GM12878 (cell line): ENCODE results near the gene NLN. TPM values are rescaled to one million over a fixed set of nuclear protein-coding genes. Genes with fewer than 3 reads are reported as not detected.

ENCODE experiments used
- ATAC-seq: fragments of 200-7000 bp; cut with Tn5 transposase; 3 replicates; pipeline ENCODE4 v1.9.1; 2020; ENCODE audit warnings: mild to moderate bottlenecking, moderate library complexity
- BruUV-seq: library from RNA; stranded (reverse); fragments of 400-500 nt; replicated peaks from 2 replicates; lab custom pipeline; 2021; lab: Mats Ljungman, UMichigan
- CTCF ChIA-PET: fragments of 300-600 bp; sonication (Branson Sonifier 250); formaldehyde crosslinking; extraction: SDS; loops from one replicate; lab custom pipeline; 2021; ENCODE audit warnings: inconsistent platforms; lab: Yijun Ruan, JAX
- POLR2A ChIA-PET: fragments of 350-600 bp; formaldehyde crosslinking; extraction: SDS; loops from one replicate; lab custom pipeline; 2021; ENCODE audit warnings: inconsistent platforms; lab: Charles Lee
- RAD21 ChIA-PET: fragments of 300-600 bp; sonication (Branson Sonifier 250); formaldehyde crosslinking; loops from one replicate; lab custom pipeline; 2023; ENCODE audit warnings: antibody characterized with exemption; ENCODE audit not compliant: unreplicated experiment; lab: Charles Lee
- SMC1A ChIA-PET: fragments of 300-600 bp; sonication (Branson Sonifier 250); formaldehyde crosslinking; loops from one replicate; lab custom pipeline; 2023; ENCODE audit not compliant: unreplicated experiment, uncharacterized antibody; lab: Charles Lee
- DNase-seq: peaks from one replicate; pipeline ENCODE4 v3.0.0-alpha.2; 2011; ENCODE audit warnings: low read depth, low spot score
- FAIRE-seq: peaks from 3 replicates; lab custom pipeline; 2011; peaks lifted over from hg19 to GRCh38; lab: Jason Lieb, UNC
- H2AFZ ChIP-seq: 2 replicates; pipeline ENCODE4 v1.6.0; 2011; ENCODE audit warnings: low read depth, low read length, control low read depth; ENCODE audit not compliant: control insufficient read depth
- H3K27ac ChIP-seq: 2 replicates; pipeline ENCODE4 v1.5.1; 2011; ENCODE audit warnings: control low read depth; ENCODE audit not compliant: control insufficient read depth, insufficient read depth
- H3K27me3 ChIP-seq, 2 experiments: replicated peaks in 1 of 2; 2 replicates each; pipeline versions ENCODE4 v1.6.0 to v1.6.1; 2011; ENCODE audit warnings: low read length in 1 of 2; ENCODE audit not compliant: control insufficient read depth in 2 of 2, insufficient read depth in 2 of 2
- H3K36me3 ChIP-seq, 2 experiments: 2 replicates each; pipeline ENCODE4 v1.5.1; 2011; ENCODE audit warnings: low read length in 1 of 2; ENCODE audit not compliant: control insufficient read depth in 2 of 2, insufficient read depth in 2 of 2
- H3K4me1 ChIP-seq: 2 replicates; pipeline ENCODE4 v1.6.1; 2011; ENCODE audit warnings: mild to moderate bottlenecking, low read length, moderate library complexity, mixed read lengths; ENCODE audit not compliant: control insufficient read depth, insufficient read depth
- H3K4me2 ChIP-seq: 2 replicates; pipeline ENCODE4 v1.6.0; 2011; ENCODE audit warnings: control low read depth; ENCODE audit not compliant: control insufficient read depth, insufficient read depth
- H3K4me3 ChIP-seq: fragments of 200-600 bp; sonication (generic); 2 replicates; pipeline ENCODE4 v1.5.1; 2016
- H3K79me2 ChIP-seq: 2 replicates; pipeline ENCODE4 v1.6.0; 2011; ENCODE audit warnings: low read length; ENCODE audit not compliant: control insufficient read depth, insufficient read depth
- H3K9ac ChIP-seq: 2 replicates; pipeline ENCODE4 v1.8.0; 2011; ENCODE audit warnings: low read length, control low read depth, mixed read lengths; ENCODE audit not compliant: control insufficient read depth, insufficient read depth
- H3K9me3 ChIP-seq: replicated peaks from 3 replicates; pipeline ENCODE4 v1.5.1; 2011; ENCODE audit warnings: mild to moderate bottlenecking, low read length; ENCODE audit not compliant: control insufficient read depth, insufficient read depth
- H4K20me1 ChIP-seq: 2 replicates; pipeline ENCODE4 v1.6.0; 2011; ENCODE audit not compliant: control insufficient read depth, insufficient read depth
- BCL11A ChIP-seq: IDR thresholded peaks from 2 replicates; pipeline ENCODE4 v1.6.1; 2011; ENCODE audit warnings: low read depth, low read length
- CEBPZ ChIP-seq: fragments of 150-350 bp; IDR thresholded peaks from 2 replicates; pipeline ENCODE4 v1.6.1; 2016; ENCODE audit warnings: low read depth, low read length
- ETV6 ChIP-seq, 2 experiments: fragments of 450-650 bp in 1 of 2; IDR thresholded peaks in 1 of 2; conservative IDR thresholded peaks in 1 of 2; 2 replicates each; pipeline ENCODE4 v1.6.1; 2014; ENCODE audit warnings: antibody characterized with exemption in 1 of 2, borderline replicate concordance in 1 of 2, low read depth in 1 of 2, mild to moderate bottlenecking in 1 of 2, moderate library complexity in 1 of 2
- NBN ChIP-seq: fragments of 450-650 bp; IDR thresholded peaks from 2 replicates; pipeline ENCODE4 v1.6.1; 2016
- NR2C2 ChIP-seq: IDR thresholded peaks from 2 replicates; pipeline ENCODE4 v1.6.1; 2011; ENCODE audit warnings: borderline replicate concordance, low read depth; ENCODE audit not compliant: control insufficient read depth, insufficient read length
- PML ChIP-seq: IDR thresholded peaks from 2 replicates; pipeline ENCODE4 v1.6.1; 2012; ENCODE audit warnings: low read length, inconsistent platforms
- SMAD5 ChIP-seq: IDR thresholded peaks from 2 replicates; pipeline ENCODE4 v1.6.1; 2016; ENCODE audit warnings: antibody characterized with exemption, low read depth
- SMARCA5 ChIP-seq: fragments of 450-650 bp; IDR thresholded peaks from 2 replicates; pipeline ENCODE4 v1.6.1; 2017; ENCODE audit warnings: mild to moderate bottlenecking
- SUZ12 ChIP-seq: fragments of 200-600 bp; sonication (generic); IDR thresholded peaks from one replicate; pipeline ENCODE4 v1.6.1; 2018; ENCODE audit warnings: antibody characterized with exemption, mild to moderate bottlenecking; ENCODE audit not compliant: unreplicated experiment
- WGBS: methylation state at CpG from one replicate; pipeline ENCODE4 v1.1.6; 2016; ENCODE audit warnings: low lambda C conversion rate; ENCODE audit not compliant: insufficient replicate concordance, insufficient coverage; ENCODE audit errors: missing lambda C conversion rate; 5-methylcytosine and 5-hydroxymethylcytosine counted together
- in situ Hi-C: fragments of 300-500 bp; cut with MboI; formaldehyde crosslinking; loops from 9 replicates; pipeline ENCODE4 v1.14.3; 2018; ENCODE audit warnings: mixed read lengths
- intact Hi-C: fragments of 100-400 bp; cut with micrococcal nuclease; formaldehyde crosslinking; loops from one replicate; pipeline ENCODE4 v1.14.2; 2022; ENCODE audit not compliant: unreplicated experiment
- polyA plus RNA-seq, 11 experiments: library from polyadenylated mRNA; depleted of rRNA in 4 of 11; unstranded in 6 of 11; stranded (reverse) in 5 of 11; fragments of >200 nt; fragmentation: Nextera tagmentation in 4 of 11; fragmentation: Illumina TruSeq in 1 of 11; extraction: Ambion mirVana in 4 of 11; extraction: Trizol in 1 of 11; gene quantifications; 1 replicate in 1 of 11; 2 replicates in 10 of 11; pipeline versions ENCODE4 v1.2.1 to v1.2.3, GENCODE V29; 2011 to 2016; ENCODE audit warnings: inconsistent platforms in 2 of 11, missing spikeins in 2 of 11, low read depth in 1 of 11
- total RNA-seq, 4 experiments: library from RNA; depleted of rRNA in 3 of 4; stranded (reverse); fragments of >200 nt in 3 of 4; fragmentation: Illumina TruSeq in 1 of 4; extraction: Trizol in 1 of 4; gene quantifications; 2 replicates each; pipeline versions ENCODE4 v1.2.1 to v1.2.3, GENCODE V29; 2013 to 2021

The NLN gene
- total and polyA plus RNA-seq, 10 of the 15 experiments (the other 5 are each of a cell fraction or from before 2014, with no cell fraction given) = 6.8 to 56.9 (median 33.3) TPM

GRCh38 chr5:65791712-65792673, 70.0 kb downstream of the NLN start:
- intact Hi-C loops = no loop called here
- 96% methylated on average over 17 of the region's 17 CpGs for WGBS
- H4K20me1 ChIP-seq = no peaks in the 10 kb centered on the region
- BruUV-seq = no TSS peak
- H3K9me3 ChIP-seq = peaks cover 5% of the 10 kb centered on the region
- H3K79me2 ChIP-seq = no peaks in the 10 kb centered on the region
- ChIA-PET RAD21 (no interaction called here), CTCF (interaction anchor here (0.9 kb wide), 1 partner anchor 49 kb away, joined by 3 read pairs; no protein-coding TSS in a partner anchor), POLR2A (interaction anchor here (0.7 kb wide), 2 partner anchors 11 to 12 kb away, joined by 3 to 4 read pairs; no protein-coding TSS in a partner anchor), SMC1A (interaction anchor here (0.7 to 1.4 kb wide), 3 partner anchors 11 to 48 kb away, joined by 3 to 5 read pairs (median 5); no protein-coding TSS in a partner anchor)
- H3K4me3 ChIP-seq = no peak overlapping the region
- no peaks in the 10 kb centered on the region; a peak in 1 of 4 replicates for H3K36me3 ChIP-seq
- ATAC-seq (no peak), DNase-seq (no peak), FAIRE-seq (no peak)
- H2AFZ ChIP-seq = no peak overlapping the region
- TF ChIP-seq SMAD5 (no peak), BCL11A (no peak), ETV6 (conservative IDR thresholded peaks at IDR 0.05 in 1 of 2, IDR thresholded peaks at IDR 0.05 in 1 of 2; ENCODE audit: borderline replicate concordance in 1 of 2, low read depth in 1 of 2) (no peak), NR2C2 (no peak), PML (no peak), NBN (no peak), SMARCA5 (no peak), CEBPZ (no peak), SUZ12 (no peak)
- no peak overlapping the region for H3K9ac ChIP-seq
- no peaks in the 10 kb centered on the region for H3K27me3 ChIP-seq
- in situ Hi-C loops = no loop called here
- no peak overlapping the region for H3K4me2 ChIP-seq
- no peaks in the 10 kb centered on the region for H3K4me1 ChIP-seq
- H3K27ac ChIP-seq = no peak overlapping the region
